Neural crest cell (in vitro differentiated cells): ENCODE results near the gene ATF7IP2. TPM values are rescaled to one million over a fixed set of nuclear protein-coding genes. Genes with fewer than 3 reads are reported as not detected.
"Not testable (repeated sequence)": the region's sequence is repeated elsewhere in the genome, so short reads cannot be mapped to it uniquely, and the experiment has no call there.

Experiments
- DNase-seq: peaks from one replicate; pipeline ENCODE4 v3.0.0; 2021; ENCODE audit warnings: low read depth, mixed read lengths, low spot score
- H3K27ac Mint-ChIP-seq: one replicate; pipeline ENCODE4 v1.8.0; 2021; ENCODE audit warnings: mild to moderate bottlenecking, mixed read lengths; ENCODE audit not compliant: unreplicated experiment
- H3K27me3 Mint-ChIP-seq: 2 replicates; pipeline ENCODE4 v1.8.0; 2021; ENCODE audit warnings: low read depth, mild to moderate bottlenecking, mixed read lengths
- H3K36me3 Mint-ChIP-seq: 2 replicates; pipeline ENCODE4 v1.8.0; 2021; ENCODE audit warnings: low read depth, mild to moderate bottlenecking, mixed read lengths
- H3K4me1 Mint-ChIP-seq: 2 replicates; pipeline ENCODE4 v1.8.0; 2021; ENCODE audit warnings: mixed read lengths
- H3K4me3 Mint-ChIP-seq: one replicate; pipeline ENCODE4 v1.8.0; 2021; ENCODE audit warnings: mild to moderate bottlenecking, mixed read lengths
- H3K9me3 Mint-ChIP-seq: 2 replicates; pipeline ENCODE4 v1.8.0; 2021; ENCODE audit warnings: mixed read lengths
- CTCF ChIP-seq: fragments of 200-600 bp; sonication (generic); conservative IDR thresholded peaks from 2 replicates; pipeline ENCODE4 v1.5.0; 2021; ENCODE audit warnings: antibody characterized with exemption, mild to moderate bottlenecking
- total RNA-seq: library from RNA; stranded (reverse); gene quantifications from 2 replicates; pipeline ENCODE4 v1.2.1, GENCODE V29; 2021

The ATF7IP2 gene
- total RNA-seq, 1 donor from 2014 or later, result 19.4 TPM

GRCh38 chr16:10504404-10504885 lies 118.6 kb downstream of the ATF7IP2 start:
- DNase-seq, result no peak
- no peak overlapping the region for H3K4me3 Mint-ChIP-seq
- no peaks in the 10 kb centered on the region for H3K36me3 Mint-ChIP-seq
- no peaks in the 10 kb centered on the region for H3K4me1 Mint-ChIP-seq
- no peak overlapping the region for H3K27ac Mint-ChIP-seq
- H3K9me3 Mint-ChIP-seq, result peaks cover 2% of the 10 kb centered on the region
- no peak for TF ChIP-seq CTCF
- H3K27me3 Mint-ChIP-seq, result no peaks in the 10 kb centered on the region

GRCh38 chr16:10505286-10505685 lies 119.4 kb downstream of the ATF7IP2 start:
- not testable (repeated sequence) for H3K4me1 Mint-ChIP-seq, H3K27ac Mint-ChIP-seq, DNase-seq, H3K27me3 Mint-ChIP-seq, H3K4me3 Mint-ChIP-seq, H3K36me3 Mint-ChIP-seq, H3K9me3 Mint-ChIP-seq

- no peak overlapping the region for H3K27ac Mint-ChIP-seq
- peak; percentile 89 for TF ChIP-seq CTCF
- H3K27me3 Mint-ChIP-seq, result no peaks in the 10 kb centered on the region
- H3K36me3 Mint-ChIP-seq, result no peaks in the 10 kb centered on the region
- H3K4me3 Mint-ChIP-seq, result no peak overlapping the region
- H3K4me1 Mint-ChIP-seq, result no peaks in the 10 kb centered on the region
- no peaks in the 10 kb centered on the region for H3K9me3 Mint-ChIP-seq
- DNase-seq, result peak; percentile 71
Measured at GRCh38 chr16:10509534-10510025, 123.7 kb downstream of the ATF7IP2 start.

DNA sequence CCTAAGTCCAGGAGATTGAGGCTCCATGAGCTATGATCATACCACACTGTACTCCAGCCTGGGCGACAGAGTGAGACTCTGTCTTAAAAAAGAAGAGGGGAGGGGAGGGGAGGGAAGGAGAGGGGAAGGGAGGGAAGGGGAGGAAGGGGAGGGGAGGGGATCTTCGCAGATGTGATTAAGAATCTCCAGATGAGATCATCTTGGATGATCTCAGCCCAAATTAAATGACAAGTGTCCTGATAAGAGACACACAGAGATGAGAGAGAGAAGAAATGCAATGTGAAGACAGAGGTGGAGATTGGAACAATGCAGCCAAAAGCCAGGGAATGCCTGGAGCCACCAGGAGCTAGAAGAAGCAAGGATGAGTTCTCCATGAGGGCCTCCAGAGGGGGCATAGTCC lies 124.4 kb downstream of the ATF7IP2 start:
- Mint-ChIP-seq H3K27ac (no peak overlapping the region), H3K4me3 (no peak overlapping the region), H3K36me3 (no peaks in the 10 kb centered on the region), H3K9me3 (no peaks in the 10 kb centered on the region), H3K27me3 (no peaks in the 10 kb centered on the region), H3K4me1 (no peaks in the 10 kb centered on the region)
- DNase-seq, result no peak
- no peak for TF ChIP-seq CTCF

GRCh38 chr16:10511829-10512228 lies 126.0 kb downstream of the ATF7IP2 start:
- H3K9me3 Mint-ChIP-seq, result no peaks in the 10 kb centered on the region
- no peak overlapping the region for H3K27ac Mint-ChIP-seq
- no peaks in the 10 kb centered on the region for H3K36me3 Mint-ChIP-seq
- TF ChIP-seq CTCF, result no peak
- DNase-seq, result no peak
- no peak overlapping the region for H3K4me3 Mint-ChIP-seq
- H3K4me1 Mint-ChIP-seq, result no peaks in the 10 kb centered on the region
- H3K27me3 Mint-ChIP-seq, result no peaks in the 10 kb centered on the region

GRCh38 chr16:10514369-10515055 lies 128.7 kb downstream of the ATF7IP2 start:
- Mint-ChIP-seq H3K4me3 (no peak overlapping the region), H3K9me3 (no peaks in the 10 kb centered on the region), H3K36me3 (no peaks in the 10 kb centered on the region), H3K27ac (no peak overlapping the region), H3K4me1 (no peaks in the 10 kb centered on the region), H3K27me3 (no peaks in the 10 kb centered on the region)
- DNase-seq, result peak; percentile 49
- peak; percentile 85 for TF ChIP-seq CTCF
